Urinary bladder (tissue), 4 donors: ENCODE measurements around the gene KCNJ16. TPM values are rescaled to one million over a fixed set of nuclear protein-coding genes. Genes with fewer than 3 reads are reported as not detected.

Experiments
- DNase-seq: peaks from one replicate; pipeline ENCODE4 v3.0.0-alpha.2; 2015; ENCODE audit errors: extremely low spot score
- H3K27ac ChIP-seq: one replicate; pipeline ENCODE4 v1.5.1; 2013; ENCODE audit warnings: low read depth, mild to moderate bottlenecking, moderate library complexity
- H3K36me3 ChIP-seq: one replicate; pipeline ENCODE4 v1.6.1; 2013; ENCODE audit warnings: mild to moderate bottlenecking, moderate library complexity; ENCODE audit not compliant: insufficient read depth
- H3K4me1 ChIP-seq: one replicate; pipeline ENCODE4 v1.6.1; 2013; ENCODE audit warnings: mild to moderate bottlenecking, moderate library complexity; ENCODE audit not compliant: insufficient read depth
- H3K4me3 ChIP-seq: one replicate; pipeline ENCODE4 v1.5.1; 2013; ENCODE audit warnings: low read depth, low read length
- WGBS: extraction: QIAGEN DNeasy Blood & Tissue Kit; methylation state at CpG from one replicate; pipeline ENCODE4 v1.1.7; 2013; 5-methylcytosine and 5-hydroxymethylcytosine counted together
- polyA plus RNA-seq: library from polyadenylated mRNA; stranded (reverse); fragments of 200-250 nt; gene quantifications from one replicate; pipeline ENCODE4 v1.2.3, GENCODE V29; 2013
- total RNA-seq: library from RNA; depleted of rRNA; stranded (reverse); fragments of >200 nt; gene quantifications from one replicate; pipeline ENCODE4 v1.2.3, GENCODE V29; 2014
- donor health status: healthy with polysubstance abuse.
- donor health status: healthy.

KCNJ16 gene
- total and polyA plus RNA-seq, 2 donors, result 0.01 to 0.11 TPM

- no peaks in the 10 kb centered on the region for H3K36me3 ChIP-seq
- WGBS, result 2% methylated on average over 45 of the region's 45 CpGs
- DNase-seq, result no peak
Observed at GRCh38 chr17:70168044-70168976, 93.3 kb downstream of the KCNJ16 start.

GRCh38 chr17:70168977-70169708 is 94.1 kb downstream of the KCNJ16 start, which contains the start of gene KCNJ2:
Gene KCNJ2 (plus strand): TSS chr17:70169532. CDS start chr17:70175040, 5,508 bp downstream.
- peak within 1 kb of the TSS; percentile 35 for H3K4me3 ChIP-seq
- H3K36me3 ChIP-seq, result no peaks in the 10 kb centered on the region
- H3K4me1 ChIP-seq, result no peaks in the 10 kb centered on the region
- H3K27ac ChIP-seq, result no peak within 1 kb of the TSS
- DNase-seq, result peak; percentile 49
- WGBS, result under 1% methylated on average over 67 of the region's 67 CpGs

More at GRCh38 chr17:70168044-70168976, 93.3 kb downstream of the KCNJ16 start:
- Histone ChIP-seq H3K27ac (no peak overlapping the region), H3K4me3 (peak overlapping the region; percentile 35), H3K4me1 (no peaks in the 10 kb centered on the region)

GRCh38 chr17:70169709-70170597 is 94.9 kb downstream of the KCNJ16 start:
- 10% methylated on average over 24 of the region's 24 CpGs for WGBS
- H3K4me3 ChIP-seq, result peak overlapping the region; percentile 35
- DNase-seq, result no peak
- H3K27ac ChIP-seq, result no peak overlapping the region
- H3K36me3 ChIP-seq, result no peaks in the 10 kb centered on the region
- H3K4me1 ChIP-seq, result no peaks in the 10 kb centered on the region

GRCh38 chr17:70171159-70171558 is 96.1 kb downstream of the KCNJ16 start:
- DNase-seq, result no peak
- WGBS, result 50% methylated on average over 5 of the region's 5 CpGs
- Histone ChIP-seq H3K27ac (no peak overlapping the region), H3K36me3 (no peaks in the 10 kb centered on the region), H3K4me3 (no peak overlapping the region), H3K4me1 (no peaks in the 10 kb centered on the region)

GRCh38 chr17:70172449-70172848 is 97.4 kb downstream of the KCNJ16 start:
- Histone ChIP-seq H3K27ac (no peak overlapping the region), H3K4me3 (no peak overlapping the region), H3K4me1 (no peaks in the 10 kb centered on the region), H3K36me3 (no peaks in the 10 kb centered on the region)
- WGBS, result 90% methylated on average over 2 of the region's 2 CpGs
- DNase-seq, result no peak

GRCh38 chr17:70172923-70173322 is 97.9 kb downstream of the KCNJ16 start:
- no peak for DNase-seq
- Histone ChIP-seq H3K27ac (no peak overlapping the region), H3K4me1 (no peaks in the 10 kb centered on the region), H3K4me3 (no peak overlapping the region), H3K36me3 (no peaks in the 10 kb centered on the region)
- WGBS, result 81% methylated on average over 2 of the region's 2 CpGs

- no peak overlapping the region for H3K4me3 ChIP-seq
- no peak for DNase-seq
- no peak overlapping the region for H3K27ac ChIP-seq
- H3K36me3 ChIP-seq, result no peaks in the 10 kb centered on the region
- H3K4me1 ChIP-seq, result no peaks in the 10 kb centered on the region
- 46% methylated on average over 4 of the region's 4 CpGs for WGBS
Observed at GRCh38 chr17:70173681-70174080, 98.7 kb downstream of the KCNJ16 start.

GRCh38 chr17:70181376-70181775 is 106.4 kb downstream of the KCNJ16 start:
- Histone ChIP-seq H3K4me3 (no peak overlapping the region), H3K27ac (no peak overlapping the region), H3K4me1 (no peaks in the 10 kb centered on the region), H3K36me3 (no peaks in the 10 kb centered on the region)
- no peak for DNase-seq
- WGBS, result 85% methylated on average over 5 of the region's 5 CpGs

GRCh38 chr17:70181866-70182265 is 106.8 kb downstream of the KCNJ16 start:
- no peaks in the 10 kb centered on the region for H3K36me3 ChIP-seq
- WGBS, result 93% methylated on average over 3 of the region's 3 CpGs
- H3K4me1 ChIP-seq, result no peaks in the 10 kb centered on the region
- DNase-seq, result no peak
- no peak overlapping the region for H3K4me3 ChIP-seq
- no peak overlapping the region for H3K27ac ChIP-seq

GRCh38 chr17:70183508-70183907 is 108.5 kb downstream of the KCNJ16 start:
- H3K27ac ChIP-seq, result no peak overlapping the region
- no peak overlapping the region for H3K4me3 ChIP-seq
- WGBS, result 73% methylated on average over 4 of the region's 4 CpGs
- no peak for DNase-seq
- no peaks in the 10 kb centered on the region for H3K36me3 ChIP-seq
- H3K4me1 ChIP-seq, result no peaks in the 10 kb centered on the region

GRCh38 chr17:70184207-70184606 is 109.2 kb downstream of the KCNJ16 start:
- Histone ChIP-seq H3K4me1 (no peaks in the 10 kb centered on the region), H3K4me3 (no peak overlapping the region), H3K27ac (no peak overlapping the region), H3K36me3 (no peaks in the 10 kb centered on the region)
- no peak for DNase-seq

GRCh38 chr17:70184770-70185169 is 109.7 kb downstream of the KCNJ16 start:
- H3K4me1 ChIP-seq, result no peaks in the 10 kb centered on the region
- H3K4me3 ChIP-seq, result no peak overlapping the region
- no peak for DNase-seq
- 70% methylated on average over 4 of the region's 4 CpGs for WGBS
- H3K27ac ChIP-seq, result no peak overlapping the region
- H3K36me3 ChIP-seq, result no peaks in the 10 kb centered on the region
